Ovary (tissue), 9 donors: ENCODE data around the gene TMEM44. TPM values are rescaled to one million over a fixed set of nuclear protein-coding genes. Genes with fewer than 3 reads are reported as not detected.

Experiments used
- DNase-seq, 5 donors: peaks; one replicate each; pipeline ENCODE4 v3.0.0-alpha.2; 2019 to 2020
- H3K27ac ChIP-seq, 2 donors: fragments of 200-600 bp; one replicate each; pipeline versions ENCODE4 v1.5.1 to v1.8.0; 2019 to 2022
- H3K27me3 ChIP-seq: fragments of 200-600 bp; one replicate; pipeline ENCODE4 v1.8.0; 2022
- H3K36me3 ChIP-seq: fragments of 200-600 bp; sonication (generic); one replicate; pipeline ENCODE4 v1.5.1; 2019
- H3K4me1 ChIP-seq: one replicate; pipeline ENCODE4 v1.8.1; 2013; ENCODE audit warnings: mild to moderate bottlenecking, moderate library complexity; ENCODE audit not compliant: insufficient read depth
- H3K4me3 ChIP-seq: fragments of 200-600 bp; sonication (generic); one replicate; pipeline ENCODE4 v1.5.1; 2017
- H3K9me3 ChIP-seq, 2 donors: fragments of 200-600 bp in 1 of 2; sonication (generic) in 1 of 2; one replicate each; pipeline versions ENCODE4 v1.5.1 to v1.8.1; 2013 to 2019; ENCODE audit warnings: mild to moderate bottlenecking in 1 of 2, moderate library complexity in 1 of 2
- CTCF ChIP-seq, 3 donors: fragments of 450-650 bp in 2 of 3; fragments of 200-600 bp in 1 of 3; IDR thresholded peaks; one replicate each; pipeline versions ENCODE4 v1.5.1 to v1.8.0; 2016 to 2022; ENCODE audit warnings: antibody characterized with exemption in 3 of 3, mild to moderate bottlenecking in 1 of 3
- EP300 ChIP-seq: sonication (generic); formaldehyde crosslinking; IDR thresholded peaks from one replicate; pipeline ENCODE4 v1.6.1; 2017; ENCODE audit warnings: antibody characterized with exemption
- POLR2A ChIP-seq: fragments of 450-650 bp; IDR thresholded peaks from one replicate; pipeline ENCODE4 v1.6.1; 2017; ENCODE audit warnings: antibody characterized with exemption, mild to moderate bottlenecking, moderate library complexity
- WGBS, 3 donors: extraction: QIAGEN DNeasy Blood & Tissue Kit in 1 of 3; methylation state at CpG; one replicate each; pipeline versions ENCODE4 v1.1.5 to v1.1.7; 2013 to 2017; 5-methylcytosine and 5-hydroxymethylcytosine counted together
- intact Hi-C, 4 donors: fragments of 100-400 bp; cut with DNase I; formaldehyde crosslinking; loops; one replicate each; pipeline versions ENCODE4 v1.11.0 to v1.15.1; 2022 to 2023
- polyA plus RNA-seq, 2 donors: library from polyadenylated mRNA; stranded (reverse); fragments of 200-250 nt in 1 of 2; fragments of 350-450 nt in 1 of 2; fragmentation: Illumina TruSeq in 1 of 2; extraction: RNeasy Lipid Tissue Mini Kit (QIAGEN cat#74804) in 1 of 2; gene quantifications; one replicate each; pipeline ENCODE4 v1.2.3, GENCODE V29; 2013 to 2014
- total RNA-seq, 7 donors: library from RNA; depleted of rRNA in 2 of 7; stranded (reverse); fragments of >200 nt in 2 of 7; fragmentation: NEBNext Ultra II Directional in 3 of 7; extraction: Animal tissue kit (Norgen Biotek cat#: 25700) in 3 of 7; gene quantifications; one replicate each; pipeline versions ENCODE4 v1.1.0 to v1.2.4, GENCODE V29; 2016 to 2023
- donor health status: DM: no; HTN: no; CAD: no; lungs with moderate emphysema.
- donor health status: DM: no; HTN: no; CAD: no.
- donor health status: Bipolar disorder and iron deficiency.
- donor health status: DM: yes; HTN: yes; CAD: no.
- donor health status: DM: no; HTN: no; CAD: no.
- donor health status: DM: yes; HTN: yes; CAD: no.

Gene TMEM44
- total and polyA plus RNA-seq, 9 donors, result 3.4 to 12.3 (median 6.5) TPM

GRCh38 chr3:194624956-194625355, 8.3 kb downstream of the TMEM44 start:
- Histone ChIP-seq H3K9me3 (no peaks in the 10 kb centered on the region), H3K27me3 (no peaks in the 10 kb centered on the region), H3K4me3 (no peak overlapping the region), H3K27ac (no peak overlapping the region), H3K36me3 (no peaks in the 10 kb centered on the region), H3K4me1 (no peaks in the 10 kb centered on the region)
- intact Hi-C loops, result no loop called here
- no peak for TF ChIP-seq CTCF (IDR thresholded peaks at IDR 0.05)
- TF ChIP-seq EP300, result no peak
- TF ChIP-seq POLR2A, result no peak
- 98 to 100% (median 99%) methylated on average over 6 of the region's 6 CpGs for WGBS, 3 donors
- DNase-seq, result no peak

- no peaks in the 10 kb centered on the region for H3K9me3 ChIP-seq
- H3K4me3 ChIP-seq, result no peak overlapping the region
- no peak overlapping the region for H3K27ac ChIP-seq
- no peaks in the 10 kb centered on the region for H3K27me3 ChIP-seq
- no peaks in the 10 kb centered on the region for H3K36me3 ChIP-seq
- H3K4me1 ChIP-seq, result no peaks in the 10 kb centered on the region
- intact Hi-C loops, result no loop called here
- no peak for DNase-seq
- no peak for TF ChIP-seq POLR2A
- no peak for TF ChIP-seq EP300
- TF ChIP-seq CTCF (IDR thresholded peaks at IDR 0.05), result no peak
- 88 to 95% (median 89%) methylated on average over 23 to 25 of the region's 25 CpGs for WGBS, 3 donors
These were observed 9.5 kb downstream of the TMEM44 start for GRCh38 chr3:194623449-194624290.

- no peak overlapping the region for H3K4me3 ChIP-seq
- no peaks in the 10 kb centered on the region for H3K9me3 ChIP-seq
- H3K27ac ChIP-seq, result no peak overlapping the region
- H3K27me3 ChIP-seq, result no peaks in the 10 kb centered on the region
- TF ChIP-seq CTCF (IDR thresholded peaks at IDR 0.05) (no peak), EP300 (no peak), POLR2A (no peak)
- WGBS, 3 donors, result 88 to 92% (median 91%) methylated on average over 26 of the region's 26 CpGs
- no peak for DNase-seq
- no peaks in the 10 kb centered on the region for H3K36me3 ChIP-seq
- intact Hi-C loops, result no loop called here
- no peaks in the 10 kb centered on the region for H3K4me1 ChIP-seq
These were observed 10.4 kb downstream of the TMEM44 start for GRCh38 chr3:194622621-194623340.

- H3K36me3 ChIP-seq, result no peaks in the 10 kb centered on the region
- no peaks in the 10 kb centered on the region for H3K9me3 ChIP-seq
- intact Hi-C loops, result no loop called here
- H3K27ac ChIP-seq, result no peak overlapping the region
- no peaks in the 10 kb centered on the region for H3K4me1 ChIP-seq
- 87 to 91% (median 89%) methylated on average over 14 of the region's 14 CpGs for WGBS, 3 donors
- TF ChIP-seq CTCF (IDR thresholded peaks at IDR 0.05), result no peak
- no peaks in the 10 kb centered on the region for H3K27me3 ChIP-seq
- H3K4me3 ChIP-seq, result no peak overlapping the region
- DNase-seq, result no peak
These were observed 11.3 kb downstream of the TMEM44 start for GRCh38 chr3:194621947-194622346.
